GM23338 (cell line): Measurements from ENCODE around the gene VMAC. TPM values are rescaled to one million over a fixed set of nuclear protein-coding genes. Genes with fewer than 3 reads are reported as not detected.

Source experiments
- ATAC-seq: fragments of 200-7000 bp; cut with Tn5 transposase; 3 replicates; pipeline ENCODE4 v1.9.1; 2020
- DNase-seq: peaks from one replicate; pipeline ENCODE4 v3.0.0-alpha.2; 2015; ENCODE audit warnings: low spot score
- H2AFZ ChIP-seq: fragments of 200-600 bp; sonication (generic); 2 replicates; pipeline ENCODE4 v1.8.0; 2016; ENCODE audit warnings: antibody characterized with exemption, mild to moderate bottlenecking, moderate library complexity
- H3F3A ChIP-seq: fragments of 200-600 bp; sonication (generic); replicated peaks from 2 replicates; pipeline ENCODE4 v1.8.0; 2017; ENCODE audit warnings: antibody characterized with exemption, mixed run types, low read depth
- H3K27ac ChIP-seq: fragments of 200-600 bp; sonication (generic); 2 replicates; pipeline ENCODE4 v1.6.1; 2016; ENCODE audit warnings: low read depth
- H3K27me3 ChIP-seq: fragments of 200-600 bp; sonication (generic); 2 replicates; pipeline ENCODE4 v1.8.0; 2016; ENCODE audit warnings: mild to moderate bottlenecking, mixed run types, moderate library complexity; ENCODE audit not compliant: insufficient read depth
- H3K36me3 ChIP-seq: fragments of 200-600 bp; sonication (generic); 2 replicates; pipeline ENCODE4 v1.8.0; 2016; ENCODE audit warnings: mild to moderate bottlenecking; ENCODE audit not compliant: insufficient read depth
- H3K4me1 ChIP-seq: fragments of 200-600 bp; sonication (generic); 2 replicates; pipeline ENCODE4 v1.8.0; 2016; ENCODE audit warnings: mild to moderate bottlenecking, moderate library complexity; ENCODE audit not compliant: insufficient read depth
- H3K4me2 ChIP-seq: fragments of 200-600 bp; sonication (generic); 2 replicates; pipeline ENCODE4 v1.7.1; 2017; ENCODE audit warnings: mixed run types
- H3K4me3 ChIP-seq: fragments of 200-600 bp; sonication (generic); 2 replicates; pipeline ENCODE4 v1.6.1; 2016; ENCODE audit warnings: mixed run types
- H3K79me2 ChIP-seq: fragments of 200-600 bp; sonication (generic); replicated peaks from 2 replicates; pipeline ENCODE4 v1.8.0; 2017; ENCODE audit warnings: mild to moderate bottlenecking; ENCODE audit not compliant: insufficient read depth
- H3K9me2 ChIP-seq: fragments of 200-600 bp; sonication (generic); 2 replicates; pipeline ENCODE4 v1.8.0; 2017; ENCODE audit not compliant: insufficient read depth
- H4K20me1 ChIP-seq: fragments of 200-600 bp; sonication (generic); replicated peaks from 2 replicates; pipeline ENCODE4 v1.8.0; 2017; ENCODE audit warnings: mild to moderate bottlenecking; ENCODE audit not compliant: insufficient read depth
- H3K27ac Mint-ChIP-seq: 2 replicates; pipeline ENCODE4 v1.8.0; 2020; ENCODE audit warnings: inconsistent platforms, mild to moderate bottlenecking, moderate library complexity, mixed read lengths
- H3K27me3 Mint-ChIP-seq: 3 replicates; pipeline ENCODE4 v1.8.0; 2022; ENCODE audit warnings: low read depth, mild to moderate bottlenecking, moderate library complexity, mixed read lengths, inconsistent platforms; ENCODE audit not compliant: insufficient read depth, poor library complexity
- H3K36me3 Mint-ChIP-seq: 3 replicates; pipeline ENCODE4 v1.8.0; 2021; ENCODE audit warnings: low read depth, mild to moderate bottlenecking, inconsistent platforms, moderate library complexity, mixed read lengths
- H3K4me1 Mint-ChIP-seq: 3 replicates; pipeline ENCODE4 v1.8.0; 2020; ENCODE audit warnings: mild to moderate bottlenecking, inconsistent platforms, mixed read lengths
- H3K4me3 Mint-ChIP-seq: 3 replicates; pipeline ENCODE4 v1.8.0; 2021; ENCODE audit warnings: moderate library complexity, mild to moderate bottlenecking, inconsistent platforms, mixed read lengths
- H3K9me3 Mint-ChIP-seq: 3 replicates; pipeline ENCODE4 v1.8.0; 2020; ENCODE audit warnings: moderate library complexity, mild to moderate bottlenecking, inconsistent platforms, mixed read lengths
- CREB1 ChIP-seq: fragments of 250-450 bp; sonication (Bioruptor Pico); IDR thresholded peaks from 2 replicates; pipeline ENCODE4 v1.5.0; 2020; ENCODE audit warnings: low read depth, mild to moderate bottlenecking, moderate library complexity
- EZH2 ChIP-seq: fragments of 200-600 bp; sonication (generic); IDR thresholded peaks from one replicate; pipeline ENCODE4 v1.8.0; 2017; ENCODE audit warnings: antibody characterized with exemption, mild to moderate bottlenecking, low read depth; ENCODE audit not compliant: unreplicated experiment
- EZH2phosphoT487 ChIP-seq: fragments of 200-600 bp; sonication (generic); IDR thresholded peaks from one replicate; pipeline ENCODE4 v1.8.1; 2018; ENCODE audit warnings: antibody characterized with exemption; ENCODE audit not compliant: unreplicated experiment
- JUNB ChIP-seq: IDR thresholded peaks from one replicate; pipeline ENCODE4 v1.6.1; 2016; ENCODE audit warnings: antibody characterized with exemption; ENCODE audit not compliant: unreplicated experiment
- NANOG ChIP-seq: IDR thresholded peaks from 2 replicates; pipeline ENCODE4 v1.6.1; 2016; ENCODE audit warnings: antibody characterized with exemption, borderline replicate concordance
- REST ChIP-seq: IDR thresholded peaks from one replicate; pipeline ENCODE4 v1.6.1; 2018; ENCODE audit warnings: antibody characterized with exemption; ENCODE audit not compliant: unreplicated experiment
- STAT1 ChIP-seq: IDR thresholded peaks from one replicate; pipeline ENCODE4 v1.6.1; 2016; ENCODE audit warnings: antibody characterized with exemption; ENCODE audit not compliant: unreplicated experiment
- ZNF331 ChIP-seq: fragments of 250-450 bp; sonication (Bioruptor Pico); IDR thresholded peaks from 2 replicates; pipeline ENCODE4 v1.5.0; 2020; ENCODE audit warnings: low read depth, mild to moderate bottlenecking, moderate library complexity
- ZNF462 ChIP-seq: fragments of 250-450 bp; sonication (Bioruptor Pico); IDR thresholded peaks from 2 replicates; pipeline ENCODE4 v1.5.0; 2020; ENCODE audit warnings: mild to moderate bottlenecking, moderate library complexity
- polyA plus RNA-seq: library from polyadenylated mRNA; unstranded; fragments of >200 nt; fragmentation: Nextera tagmentation; extraction: Ambion mirVana; gene quantifications from 2 replicates; pipeline ENCODE4 v1.2.1, GENCODE V29; 2016
- total RNA-seq: library from RNA; depleted of rRNA; stranded (reverse); fragments of >200 nt; shearing (Covaris generic); gene quantifications from 2 replicates; pipeline ENCODE4 v1.2.3, GENCODE V29; 2014

The VMAC gene
- total and polyA plus RNA-seq, 2 experiments from 2014 or later, result 0.79 to 3.7 TPM

- Histone ChIP-seq H3K27ac (no peak overlapping the region), H3K4me1 (no peaks in the 10 kb centered on the region), H4K20me1 (peaks cover 31% of the 10 kb centered on the region), H3K79me2 (peaks cover 23% of the 10 kb centered on the region), H3K27me3 (no peaks in the 10 kb centered on the region), H2AFZ (no peak overlapping the region), H3K36me3 (no peaks in the 10 kb centered on the region), H3K9me2 (no peaks in the 10 kb centered on the region), H3F3A (no peaks in the 10 kb centered on the region), H3K4me2 (no peak overlapping the region), H3K4me3 (no peak overlapping the region)
- Mint-ChIP-seq H3K36me3 (peaks cover 20% of the 10 kb centered on the region), H3K9me3 (no peaks in the 10 kb centered on the region), H3K27ac (no peak overlapping the region), H3K4me3 (no peak overlapping the region), H3K27me3 (peaks cover 7% of the 10 kb centered on the region), H3K4me1 (no peaks in the 10 kb centered on the region; the same call in 2 of the 3 replicates)
- DNase-seq (no peak), ATAC-seq (no peak)
- TF ChIP-seq EZH2phosphoT487 (no peak), NANOG (no peak), ZNF462 (CRISPR knock-in tag) (no peak), EZH2 (no peak), JUNB (no peak), CREB1 (CRISPR knock-in tag) (no peak), ZNF331 (CRISPR knock-in tag) (no peak), STAT1 (no peak), REST (no peak)
Measured at GRCh38 chr19:5896365-5897076, 8.2 kb upstream of the VMAC start.
